ENCODE results near the gene PF4V1.

Gene PF4V1

DNA sequence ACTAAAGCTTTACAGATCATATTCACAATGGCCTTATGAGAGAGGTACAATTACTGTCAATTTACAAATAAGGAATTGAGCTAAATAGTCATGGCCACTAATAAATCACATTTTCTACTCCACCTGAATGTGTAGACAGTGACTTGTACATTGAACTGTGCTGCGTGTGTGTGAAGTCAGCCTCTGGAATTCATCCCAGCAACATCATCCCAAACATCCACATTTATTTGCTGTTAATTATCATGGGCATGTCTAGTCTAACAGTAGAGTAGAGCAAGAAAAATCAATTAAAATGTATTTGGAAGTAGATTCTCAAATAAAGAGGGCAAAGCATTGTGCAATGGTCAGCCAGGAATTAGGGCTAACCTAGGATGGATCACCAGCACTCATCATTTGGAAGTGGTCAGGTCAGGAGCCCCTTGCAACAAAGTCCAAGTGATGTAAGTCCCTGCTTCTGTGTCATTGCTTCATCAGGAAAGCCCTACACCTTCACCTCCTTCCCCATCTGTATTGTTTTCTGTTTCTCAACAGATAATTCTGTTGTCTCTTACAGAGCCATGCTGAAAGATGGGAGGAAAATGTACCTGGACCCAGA, 4.8 kb upstream of the PF4V1 start:
- TF ChIP-seq TAF1 (IDR thresholded peaks at IDR 0.05; ENCODE audit: borderline replicate concordance, insufficient read depth, low read length): no peak
- no peak for TF ChIP-seq POLR2AphosphoS5 (IDR thresholded peaks at IDR 0.05; ENCODE audit: low read depth, low read length)
- no peak for TF ChIP-seq FOXP2 (optimal IDR thresholded peaks at IDR 0.05; ENCODE audit: borderline replicate concordance, extremely low read depth, extremely low read length, insufficient read depth)
- TF ChIP-seq SIN3A (IDR thresholded peaks at IDR 0.05; ENCODE audit: borderline replicate concordance, insufficient read depth, low read length): no peak
- no peak for TF ChIP-seq REST (IDR thresholded peaks at IDR 0.05; ENCODE audit: insufficient read depth in 1 of 2, low read depth in 2 of 2, low read length in 2 of 2)

- TF ChIP-seq FOXP2 (optimal IDR thresholded peaks at IDR 0.05; ENCODE audit: borderline replicate concordance, extremely low read depth, extremely low read length, insufficient read depth): no peak
Measured at GRCh38 chr4:73850261-73850970, 2.7 kb upstream of the PF4V1 start.

GRCh38 chr4:73851293-73851692, 1.8 kb upstream of the PF4V1 start:
- TF ChIP-seq TAF1 (IDR thresholded peaks at IDR 0.05; ENCODE audit: borderline replicate concordance, insufficient read depth, low read length): no peak
- TF ChIP-seq SIN3A (IDR thresholded peaks at IDR 0.05; ENCODE audit: borderline replicate concordance, insufficient read depth, low read length): no peak
- no peak for TF ChIP-seq REST (IDR thresholded peaks at IDR 0.05; ENCODE audit: insufficient read depth in 1 of 2, low read depth in 2 of 2, low read length in 2 of 2)
- no peak for TF ChIP-seq POLR2AphosphoS5 (IDR thresholded peaks at IDR 0.05; ENCODE audit: low read depth, low read length)
- no peak for TF ChIP-seq FOXP2 (optimal IDR thresholded peaks at IDR 0.05; ENCODE audit: borderline replicate concordance, extremely low read depth, extremely low read length, insufficient read depth)

DNA sequence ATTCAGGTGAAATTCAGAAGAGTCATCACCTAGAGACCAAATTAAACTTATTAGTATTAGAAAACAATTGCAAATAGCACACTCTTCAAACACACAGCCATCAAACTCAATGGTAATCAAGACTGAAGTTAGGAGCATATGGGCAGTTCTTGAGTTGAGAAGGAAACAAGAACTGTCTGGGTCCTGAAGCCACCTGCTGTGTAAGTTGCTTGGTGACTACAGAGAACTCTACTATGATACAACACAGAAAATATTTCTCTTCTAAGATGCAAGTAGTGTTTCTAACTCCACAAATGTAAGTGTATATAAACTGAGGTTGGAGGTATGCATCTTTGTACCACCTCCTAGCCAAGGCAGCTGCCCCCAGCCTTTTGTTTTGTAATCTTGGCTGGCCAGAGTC, 325 bp upstream of the PF4V1 start:
- TF ChIP-seq FOXP2 (optimal IDR thresholded peaks at IDR 0.05; ENCODE audit: borderline replicate concordance, extremely low read depth, extremely low read length, insufficient read depth) (no peak), POLR2AphosphoS5 (IDR thresholded peaks at IDR 0.05; ENCODE audit: low read depth, low read length) (no peak), REST (IDR thresholded peaks at IDR 0.05; ENCODE audit: insufficient read depth in 1 of 2, low read depth in 2 of 2, low read length in 2 of 2) (no peak), SIN3A (IDR thresholded peaks at IDR 0.05; ENCODE audit: borderline replicate concordance, insufficient read depth, low read length) (no peak), TAF1 (IDR thresholded peaks at IDR 0.05; ENCODE audit: borderline replicate concordance, insufficient read depth, low read length) (no peak)

GRCh38 chr4:73853718-73854473, 800 bp downstream of the PF4V1 start:
- TF ChIP-seq SIN3A (IDR thresholded peaks at IDR 0.05; ENCODE audit: borderline replicate concordance, insufficient read depth, low read length) (no peak), REST (IDR thresholded peaks at IDR 0.05; ENCODE audit: insufficient read depth in 1 of 2, low read depth in 2 of 2, low read length in 2 of 2) (no peak), POLR2AphosphoS5 (IDR thresholded peaks at IDR 0.05; ENCODE audit: low read depth, low read length) (no peak), FOXP2 (optimal IDR thresholded peaks at IDR 0.05; ENCODE audit: borderline replicate concordance, extremely low read depth, extremely low read length, insufficient read depth) (no peak), TAF1 (IDR thresholded peaks at IDR 0.05; ENCODE audit: borderline replicate concordance, insufficient read depth, low read length) (no peak)

Data from PFSK-1 (cell line).